ENCODE measurements around the gene MAD1L1.

DNA sequence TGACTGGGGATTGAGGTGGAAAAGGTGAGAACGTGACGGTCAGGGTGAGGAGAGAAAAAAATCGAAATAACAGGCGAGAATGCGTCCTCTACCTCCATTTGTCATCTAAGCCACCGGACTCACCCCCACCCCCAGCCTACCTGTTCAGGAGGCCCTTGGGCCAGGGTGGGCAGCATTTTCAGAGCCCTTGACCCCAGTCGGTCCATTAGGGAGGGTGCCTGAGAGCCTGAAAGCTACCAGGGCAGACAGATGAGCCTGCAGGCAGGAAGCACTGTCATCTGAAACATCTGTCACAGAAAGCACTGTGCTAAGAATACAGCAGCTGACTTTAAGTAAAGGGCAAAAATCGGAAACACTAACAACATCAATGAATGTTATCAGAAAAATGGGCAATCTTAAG is 47.0 kb downstream of the MAD1L1 start:
- TF ChIP-seq, protein P1, sequence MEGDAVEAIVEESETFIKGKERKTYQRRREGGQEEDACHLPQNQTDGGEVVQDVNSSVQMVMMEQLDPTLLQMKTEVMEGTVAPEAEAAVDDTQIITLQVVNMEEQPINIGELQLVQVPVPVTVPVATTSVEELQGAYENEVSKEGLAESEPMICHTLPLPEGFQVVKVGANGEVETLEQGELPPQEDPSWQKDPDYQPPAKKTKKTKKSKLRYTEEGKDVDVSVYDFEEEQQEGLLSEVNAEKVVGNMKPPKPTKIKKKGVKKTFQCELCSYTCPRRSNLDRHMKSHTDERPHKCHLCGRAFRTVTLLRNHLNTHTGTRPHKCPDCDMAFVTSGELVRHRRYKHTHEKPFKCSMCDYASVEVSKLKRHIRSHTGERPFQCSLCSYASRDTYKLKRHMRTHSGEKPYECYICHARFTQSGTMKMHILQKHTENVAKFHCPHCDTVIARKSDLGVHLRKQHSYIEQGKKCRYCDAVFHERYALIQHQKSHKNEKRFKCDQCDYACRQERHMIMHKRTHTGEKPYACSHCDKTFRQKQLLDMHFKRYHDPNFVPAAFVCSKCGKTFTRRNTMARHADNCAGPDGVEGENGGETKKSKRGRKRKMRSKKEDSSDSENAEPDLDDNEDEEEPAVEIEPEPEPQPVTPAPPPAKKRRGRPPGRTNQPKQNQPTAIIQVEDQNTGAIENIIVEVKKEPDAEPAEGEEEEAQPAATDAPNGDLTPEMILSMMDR (conservative IDR thresholded peaks at IDR 0.05) = no peak
- TF ChIP-seq ZFX (IDR thresholded peaks at IDR 0.05) = no peak

All from C4-2B (cell line).